ENCODE results near the gene GPC1.

GRCh38 chr2:240453461-240454105 is 18.1 kb downstream of the GPC1 start:
- TF ChIP-seq POLR2A (IDR thresholded peaks at IDR 0.05; ENCODE audit: low read depth, low read length) (no peak), NFYB (IDR thresholded peaks at IDR 0.05; ENCODE audit: insufficient read depth, low read depth, low read length) (no peak), CTCF (IDR thresholded peaks at IDR 0.05 in 2 of 3, conservative IDR thresholded peaks at IDR 0.05 in 1 of 3; ENCODE audit: control insufficient read depth in 2 of 3, extremely low read depth in 1 of 3, insufficient read depth in 1 of 3, low read depth in 3 of 3, low read length in 3 of 3) (no peak), DPF2 (IDR thresholded peaks at IDR 0.05) (no peak), ATF7 (IDR thresholded peaks at IDR 0.05; ENCODE audit: low read depth) (no peak), PBX3 (IDR thresholded peaks at IDR 0.05; ENCODE audit: insufficient replicate concordance, low read depth, low read length) (no peak), PRDM15 (CRISPR knock-in tag; IDR thresholded peaks at IDR 0.05) (no peak), FOXM1 (IDR thresholded peaks at IDR 0.05; ENCODE audit: low read depth, low read length) (no peak)
